HuH-7 (cell line): ENCODE results near the gene ZFP69.
A peak's percentile ranks its signal among the peaks of the same experiment; 100 is the strongest.
"Not testable (repeated sequence)": the region's sequence is repeated elsewhere in the genome, so short reads cannot be mapped to it uniquely, and the experiment has no call there.

Experiments
- DNase-seq: peaks from one replicate; pipeline ENCODE4 v3.0.0; 2011; ENCODE audit warnings: low spot score

Gene ZFP69

GRCh38 chr1:40476924-40477677, at the start of gene ZFP69:
TSS of gene ZFP69 (plus strand) at chr1:40477290. CDS start at chr1:40479362, 2,072 bp downstream.
- peak; percentile 85 for DNase-seq

- DNase-seq, result no peak
These were observed 45.7 kb upstream of the ZFP69 start for GRCh38 chr1:40431385-40431784.

- no peak for DNase-seq
These were observed 44.3 kb upstream of the ZFP69 start for GRCh38 chr1:40432644-40433390.

- no peak for DNase-seq
These were observed 41.6 kb upstream of the ZFP69 start for GRCh38 chr1:40435471-40435870.

- no peak for DNase-seq
These were observed 41.2 kb upstream of the ZFP69 start for GRCh38 chr1:40435876-40436275.

- DNase-seq, result peak; percentile 45
These were observed 38.6 kb upstream of the ZFP69 start for GRCh38 chr1:40438391-40439015.

- DNase-seq, result no peak
These were observed 37.8 kb upstream of the ZFP69 start for GRCh38 chr1:40439247-40439646.

- DNase-seq, result peak; percentile 96
These were observed 27.2 kb upstream of the ZFP69 start, which contains the start of gene ZFP69B for GRCh38 chr1:40449684-40450494. TSS of gene ZFP69B (plus strand) at chr1:40450476. CDS start at chr1:40450962, 486 bp downstream.

- peak; percentile 13 for DNase-seq
These were observed 26.4 kb upstream of the ZFP69 start for GRCh38 chr1:40450495-40451237.

- no peak for DNase-seq
These were observed 25.9 kb upstream of the ZFP69 start for GRCh38 chr1:40451238-40451585.

- DNase-seq, result no peak
These were observed 22.2 kb upstream of the ZFP69 start for GRCh38 chr1:40454873-40455272.

- no peak for DNase-seq
These were observed 14.0 kb upstream of the ZFP69 start for GRCh38 chr1:40462956-40463590.

- DNase-seq, result no peak
These were observed 7.8 kb upstream of the ZFP69 start for GRCh38 chr1:40469327-40469726.

GRCh38 chr1:40475268-40475667, 1.8 kb upstream of the ZFP69 start:
- DNase-seq, result no peak

GRCh38 chr1:40477678-40478053, 576 bp downstream of the ZFP69 start:
- DNase-seq, result peak; percentile 22

- DNase-seq, result no peak
These were observed 1.2 kb downstream of the ZFP69 start for GRCh38 chr1:40478276-40478675.

- DNase-seq, result no peak
These were observed 2.1 kb downstream of the ZFP69 start for GRCh38 chr1:40479156-40479555.

GRCh38 chr1:40495315-40495903, 18.3 kb downstream of the ZFP69 start:
- no peak for DNase-seq

GRCh38 chr1:40502651-40503050, 25.6 kb downstream of the ZFP69 start:
- DNase-seq, result not testable (repeated sequence)

- no peak for DNase-seq
These were observed 30.9 kb downstream of the ZFP69 start for GRCh38 chr1:40507973-40508372.
